HepG2 (cell line): ENCODE measurements around the gene POLN. TPM values are rescaled to one million over a fixed set of nuclear protein-coding genes. Genes with fewer than 3 reads are reported as not detected.
A peak's percentile ranks its signal among the peaks of the same experiment; 100 is the strongest.

Experiments used
- CEBPG ChIP-seq: IDR thresholded peaks from 2 replicates; pipeline ENCODE4 v1.6.1; 2016
- EP300 ChIP-seq, 3 experiments: sonication (generic) in 1 of 3; formaldehyde crosslinking in 1 of 3; IDR thresholded peaks; 2 replicates each; pipeline versions ENCODE4 v1.5.1 to v1.6.1; 2011 to 2020; ENCODE audit warnings: low read depth in 2 of 3, low read length in 2 of 3, borderline replicate concordance in 1 of 3, improper control_type of control experiment in 1 of 3, mild to moderate bottlenecking in 1 of 3, missing genetic modification reagents in 1 of 3, moderate library complexity in 1 of 3
- MED1 ChIP-seq: sonication (generic); formaldehyde crosslinking; IDR thresholded peaks from 2 replicates; pipeline ENCODE4 v1.4.0; 2020; ENCODE audit warnings: missing genetic modification reagents
- MED13 ChIP-seq: sonication (generic); formaldehyde crosslinking; IDR thresholded peaks from 2 replicates; pipeline ENCODE4 v1.5.0; 2020; ENCODE audit warnings: missing genetic modification reagents
- RXRB ChIP-seq: IDR thresholded peaks from 2 replicates; pipeline ENCODE4 v1.6.1; 2016; ENCODE audit warnings: borderline replicate concordance, missing genetic modification reagents, missing compliant biosample characterization
- SP1 ChIP-seq, 2 experiments: fragments of 450-650 bp in 1 of 2; sonication (generic) in 1 of 2; formaldehyde crosslinking in 1 of 2; IDR thresholded peaks; 2 replicates each; pipeline versions ENCODE4 v1.4.0 to v1.6.1; 2016 to 2020; ENCODE audit warnings: missing genetic modification reagents in 1 of 2
- THAP11 ChIP-seq: IDR thresholded peaks from 2 replicates; pipeline ENCODE4 v1.6.1; 2016; ENCODE audit warnings: missing biosample characterization, missing genetic modification reagents
- THYN1 ChIP-seq: sonication (generic); formaldehyde crosslinking; IDR thresholded peaks from 2 replicates; pipeline ENCODE4 v1.8.1; 2023; ENCODE audit warnings: low read depth, mild to moderate bottlenecking, moderate library complexity, missing genetic modification reagents, borderline replicate concordance
- TRIM24 ChIP-seq: sonication (generic); formaldehyde crosslinking; IDR thresholded peaks from 2 replicates; pipeline ENCODE4 v1.8.0; 2022; ENCODE audit warnings: mild to moderate bottlenecking, missing genetic modification reagents
- ZBTB2 ChIP-seq: sonication (generic); formaldehyde crosslinking; IDR thresholded peaks from 2 replicates; pipeline ENCODE4 v1.8.0; 2022; ENCODE audit warnings: low read depth, missing genetic modification reagents
- ZBTB33 ChIP-seq: sonication (generic); formaldehyde crosslinking; IDR thresholded peaks from 2 replicates; pipeline ENCODE4 v1.4.0; 2020; ENCODE audit warnings: missing genetic modification reagents
- ZBTB7B ChIP-seq: sonication (generic); formaldehyde crosslinking; IDR thresholded peaks from 2 replicates; pipeline ENCODE4 v1.4.0; 2020; ENCODE audit warnings: missing genetic modification reagents
- ZNF264 ChIP-seq: sonication (generic); formaldehyde crosslinking; IDR thresholded peaks from 2 replicates; pipeline ENCODE4 v1.4.0; 2020; ENCODE audit warnings: missing genetic modification reagents
- ZNF282 ChIP-seq: fragments of 450-650 bp; IDR thresholded peaks from 2 replicates; pipeline ENCODE4 v1.6.1; 2018; ENCODE audit not compliant: partially characterized antibody
- ZNF333 ChIP-seq: sonication (generic); formaldehyde crosslinking; IDR thresholded peaks from 2 replicates; pipeline ENCODE4 v1.4.0; 2020; ENCODE audit warnings: mild to moderate bottlenecking, missing genetic modification reagents, borderline replicate concordance
- ZNF350 ChIP-seq: sonication (generic); formaldehyde crosslinking; IDR thresholded peaks from 2 replicates; pipeline ENCODE4 v1.4.0; 2020; ENCODE audit warnings: mild to moderate bottlenecking, low read depth, missing genetic modification reagents, borderline replicate concordance
- ZNF558 ChIP-seq: sonication (generic); formaldehyde crosslinking; IDR thresholded peaks from 2 replicates; pipeline ENCODE4 v1.9.0; 2022; ENCODE audit warnings: mild to moderate bottlenecking, missing genetic modification reagents, borderline replicate concordance
- ZNF563 ChIP-seq: sonication (generic); formaldehyde crosslinking; IDR thresholded peaks from 2 replicates; pipeline ENCODE4 v1.8.0; 2022; ENCODE audit warnings: mild to moderate bottlenecking, moderate library complexity, missing genetic modification reagents
- ZNF609 ChIP-seq: sonication (generic); formaldehyde crosslinking; IDR thresholded peaks from 2 replicates; pipeline ENCODE4 v1.4.0; 2020; ENCODE audit warnings: mild to moderate bottlenecking, missing genetic modification reagents, borderline replicate concordance
- ZNF775 ChIP-seq: sonication (generic); formaldehyde crosslinking; IDR thresholded peaks from 2 replicates; pipeline ENCODE4 v1.4.0; 2020; ENCODE audit warnings: missing genetic modification reagents, mild to moderate bottlenecking, moderate library complexity, borderline replicate concordance
- polyA plus RNA-seq, 8 experiments: library from polyadenylated mRNA; depleted of rRNA in 3 of 8; stranded (reverse) in 7 of 8; unstranded in 1 of 8; fragments of >200 nt; fragmentation: Illumina TruSeq in 4 of 8; extraction: Trizol in 4 of 8; gene quantifications; 2 replicates each; pipeline versions ENCODE4 v1.2.1 to v1.2.3, GENCODE V29; 2011 to 2016; ENCODE audit warnings: low read depth in 4 of 8, missing spikeins in 1 of 8, mixed read lengths in 1 of 8; ENCODE audit not compliant: insufficient read depth in 1 of 8
- total RNA-seq, 5 experiments: library from RNA; depleted of rRNA; stranded (reverse); fragments of >200 nt; fragmentation: Illumina TruSeq; extraction: Trizol; gene quantifications; 2 replicates each; pipeline ENCODE4 v1.2.3, GENCODE V29; 2016; ENCODE audit warnings: low read depth in 1 of 5

The POLN gene
- total and polyA plus RNA-seq, 2 of the 13 experiments (the other 11 are each of a cell fraction or from before 2014, with no cell fraction given), result 0.93 to 1.5 TPM

GRCh38 chr4:2075987-2076907, 165.7 kb downstream of the POLN start (continued):
- TF ChIP-seq ZNF563 (CRISPR knock-in tag) (0 out of 2 replicates have a peak, but pooled peaks have one; percentile 15), ZBTB2 (no peak), EP300 (IDR thresholded peaks at IDR 0.05; ENCODE audit: low read depth in 2 of 2, low read length in 2 of 2) (peak in 1 of 2 experiments; percentile 48; a peak in 1 of 4 replicates), EP300 (CRISPR knock-in tag; IDR thresholded peaks at IDR 0.05; ENCODE audit: borderline replicate concordance) (peak; percentile 15; the same call in 1 of the 2 replicates), MED13 (CRISPR knock-in tag) (no peak), SP1 (IDR thresholded peaks at IDR 0.05) (no peak), SP1 (CRISPR knock-in tag; IDR thresholded peaks at IDR 0.05) (no peak), ZNF609 (CRISPR knock-in tag) (0 out of 2 replicates have a peak, but pooled peaks have one; percentile 1), ZNF775 (CRISPR knock-in tag) (no peak), CEBPG (CRISPR knock-in tag) (peak; percentile 25; the same call in 1 of the 2 replicates), ZNF558 (CRISPR knock-in tag) (no peak), THYN1 (CRISPR knock-in tag) (no peak), ZNF333 (no peak), ZNF282 (no peak), ZNF264 (CRISPR knock-in tag) (no peak), MED1 (CRISPR knock-in tag) (no peak), ZBTB7B (peak; percentile 87), TRIM24 (CRISPR knock-in tag) (peak; percentile 37; the same call in 1 of the 2 replicates), RXRB (CRISPR knock-in tag) (peak; percentile 55; the same call in 1 of the 2 replicates), ZBTB33 (CRISPR knock-in tag) (peak; percentile 59; the same call in 1 of the 2 replicates), THAP11 (CRISPR knock-in tag) (no peak), ZNF350 (CRISPR knock-in tag) (0 out of 2 replicates have a peak, but pooled peaks have one; percentile 20)
